Trophoblast cell (in vitro differentiated cells and primary cell): Measurements from ENCODE around the gene VAPB.

ENCODE experiments used
- DNase-seq, 2 donors: peaks; one replicate each; pipeline ENCODE4 v3.0.0-alpha.2; 2016
- H2AFZ ChIP-seq: 2 replicates; pipeline ENCODE4 v1.6.1; 2013; ENCODE audit warnings: low read length, moderate library complexity, mild to moderate bottlenecking; ENCODE audit not compliant: insufficient read depth, poor library complexity
- H2AK5ac ChIP-seq: 2 replicates; pipeline ENCODE4 v1.6.1; 2013; ENCODE audit warnings: mild to moderate bottlenecking, low read length
- H2BK120ac ChIP-seq: 2 replicates; pipeline ENCODE4 v1.6.1; 2013; ENCODE audit warnings: low read length, mild to moderate bottlenecking, moderate library complexity; ENCODE audit not compliant: insufficient read depth, poor library complexity
- H2BK12ac ChIP-seq: 2 replicates; pipeline ENCODE4 v1.6.1; 2013; ENCODE audit warnings: mild to moderate bottlenecking, low read length, moderate library complexity
- H2BK5ac ChIP-seq: 2 replicates; pipeline ENCODE4 v1.6.1; 2013; ENCODE audit warnings: low read length, low read depth, moderate library complexity, mild to moderate bottlenecking; ENCODE audit not compliant: poor library complexity
- H3K14ac ChIP-seq: 2 replicates; pipeline ENCODE4 v1.6.1; 2013; ENCODE audit warnings: mild to moderate bottlenecking, low read length
- H3K18ac ChIP-seq: 2 replicates; pipeline ENCODE4 v1.6.1; 2013; ENCODE audit warnings: mild to moderate bottlenecking, low read length
- H3K23ac ChIP-seq: 2 replicates; pipeline ENCODE4 v1.6.1; 2013; ENCODE audit warnings: low read length
- H3K27ac ChIP-seq: 2 replicates; pipeline ENCODE4 v1.5.1; 2013; ENCODE audit warnings: low read depth, mild to moderate bottlenecking, inconsistent platforms, low read length, moderate library complexity
- H3K27me3 ChIP-seq: 2 replicates; pipeline ENCODE4 v1.6.1; 2013; ENCODE audit warnings: inconsistent platforms, mild to moderate bottlenecking, low read length, moderate library complexity; ENCODE audit not compliant: insufficient read depth
- H3K36me3 ChIP-seq, 2 experiments: 1 replicate in 1 of 2; 2 replicates in 1 of 2; pipeline ENCODE4 v1.6.1; 2013; ENCODE audit warnings: low read length in 2 of 2, mild to moderate bottlenecking in 2 of 2, moderate library complexity in 1 of 2; ENCODE audit not compliant: insufficient read depth in 2 of 2, control insufficient read depth in 1 of 2
- H3K4ac ChIP-seq: 2 replicates; pipeline ENCODE4 v1.6.1; 2013; ENCODE audit warnings: low read depth, mild to moderate bottlenecking, low read length, moderate library complexity
- H3K4me1 ChIP-seq, 2 experiments: 1 replicate in 1 of 2; 2 replicates in 1 of 2; pipeline ENCODE4 v1.6.1; 2013; ENCODE audit warnings: low read length in 2 of 2, mild to moderate bottlenecking in 2 of 2, moderate library complexity in 1 of 2; ENCODE audit not compliant: insufficient read depth in 2 of 2, control insufficient read depth in 1 of 2
- H3K4me2 ChIP-seq: 2 replicates; pipeline ENCODE4 v1.6.1; 2013; ENCODE audit warnings: inconsistent platforms, mild to moderate bottlenecking, low read length, moderate library complexity
- H3K4me3 ChIP-seq: 2 replicates; pipeline ENCODE4 v1.5.1; 2013; ENCODE audit warnings: mild to moderate bottlenecking, low read depth, low read length, inconsistent platforms
- H3K79me1 ChIP-seq: one replicate; pipeline ENCODE4 v1.6.1; 2013; ENCODE audit warnings: low read length
- H3K79me2 ChIP-seq: 2 replicates; pipeline ENCODE4 v1.6.1; 2013; ENCODE audit warnings: low read length, mild to moderate bottlenecking; ENCODE audit not compliant: control insufficient read depth, insufficient read depth, poor library complexity
- H3K9ac ChIP-seq: 2 replicates; pipeline ENCODE4 v1.6.1; 2013; ENCODE audit warnings: mild to moderate bottlenecking, low read length
- H3K9me3 ChIP-seq: 2 replicates; pipeline ENCODE4 v1.6.1; 2013; ENCODE audit warnings: low read depth, mild to moderate bottlenecking, control low read depth, inconsistent platforms, low read length; ENCODE audit not compliant: insufficient read depth
- H4K12ac ChIP-seq: 2 replicates; pipeline ENCODE4 v1.6.1; 2013; ENCODE audit warnings: low read depth, mild to moderate bottlenecking, low read length, moderate library complexity
- H4K8ac ChIP-seq: 2 replicates; pipeline ENCODE4 v1.6.1; 2013; ENCODE audit warnings: low read depth, mild to moderate bottlenecking, low read length, moderate library complexity
- H4K91ac ChIP-seq: one replicate; pipeline ENCODE4 v1.6.1; 2013; ENCODE audit warnings: low read depth, mild to moderate bottlenecking, low read length, moderate library complexity
- WGBS: extraction: QIAGEN DNeasy Blood & Tissue Kit; methylation state at CpG from one replicate; pipeline ENCODE4 v1.1.7; 2013; ENCODE audit warnings: missing lambda C conversion rate; ENCODE audit not compliant: insufficient read length, insufficient coverage; ENCODE audit errors: extremely low coverage; 5-methylcytosine and 5-hydroxymethylcytosine counted together

The VAPB gene

DNA sequence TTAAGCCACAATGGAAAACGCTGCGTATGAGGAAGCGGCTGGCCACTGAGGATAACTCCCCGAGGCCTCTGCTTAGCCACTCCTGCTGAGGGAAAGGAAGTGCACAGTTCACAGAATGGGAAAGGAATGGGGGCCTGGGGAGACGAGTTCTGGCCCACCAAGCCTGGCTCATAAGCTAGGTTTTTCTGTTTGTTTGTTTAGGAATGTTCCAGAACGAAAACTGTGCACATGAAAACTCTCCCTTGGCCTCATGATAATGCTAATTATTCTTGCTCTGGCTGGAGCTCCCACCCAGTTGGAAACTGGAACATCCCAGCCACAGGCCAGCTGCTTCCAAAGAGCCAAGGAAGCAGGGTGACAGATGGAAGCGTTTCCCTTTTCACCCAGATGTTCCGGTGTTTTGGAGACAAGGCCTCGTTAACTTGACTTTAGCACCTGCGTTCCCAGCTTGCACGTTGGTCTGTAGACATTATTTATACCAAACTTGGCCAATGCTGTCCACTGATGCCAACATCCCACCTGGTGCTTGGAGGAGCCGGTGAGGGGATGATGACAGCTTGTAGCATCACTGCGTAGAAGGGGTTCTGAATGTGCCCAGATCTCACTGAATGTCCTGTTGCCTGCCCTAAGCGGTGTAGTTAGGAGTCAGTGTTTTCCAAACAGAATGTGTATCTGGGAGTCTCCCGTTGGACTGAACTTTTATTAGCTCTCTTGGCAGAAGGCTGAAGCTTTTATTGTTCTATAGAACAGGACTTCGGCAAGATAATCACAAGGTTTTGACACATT lies 91.7 kb downstream of the VAPB start:
- Histone ChIP-seq H3K79me1 (no peaks in the 10 kb centered on the region), H2AFZ (no peak overlapping the region), H3K27ac (no peak overlapping the region), H2BK12ac (no peak overlapping the region), H3K79me2 (no peaks in the 10 kb centered on the region), H3K14ac (no peak overlapping the region), H4K12ac (no peak overlapping the region), H2BK5ac (no peak overlapping the region), H4K91ac (no peak overlapping the region), H3K4ac (no peak overlapping the region), H3K36me3 (no peaks in the 10 kb centered on the region), H3K18ac (no peak overlapping the region), H3K23ac (no peak overlapping the region), H3K9me3 (peaks cover 5% of the 10 kb centered on the region), H3K27me3 (no peaks in the 10 kb centered on the region), H3K4me3 (no peak overlapping the region), H2BK120ac (no peak overlapping the region), H2AK5ac (no peak overlapping the region), H3K4me2 (no peak overlapping the region), H4K8ac (no peak overlapping the region), H3K9ac (no peak overlapping the region), H3K4me1 (peaks cover 0 to 2% of the 10 kb centered on the region in 2 experiments)
- no peak for DNase-seq
- WGBS = no CpG with 5 or more reads among the region's 16 CpGs

DNA sequence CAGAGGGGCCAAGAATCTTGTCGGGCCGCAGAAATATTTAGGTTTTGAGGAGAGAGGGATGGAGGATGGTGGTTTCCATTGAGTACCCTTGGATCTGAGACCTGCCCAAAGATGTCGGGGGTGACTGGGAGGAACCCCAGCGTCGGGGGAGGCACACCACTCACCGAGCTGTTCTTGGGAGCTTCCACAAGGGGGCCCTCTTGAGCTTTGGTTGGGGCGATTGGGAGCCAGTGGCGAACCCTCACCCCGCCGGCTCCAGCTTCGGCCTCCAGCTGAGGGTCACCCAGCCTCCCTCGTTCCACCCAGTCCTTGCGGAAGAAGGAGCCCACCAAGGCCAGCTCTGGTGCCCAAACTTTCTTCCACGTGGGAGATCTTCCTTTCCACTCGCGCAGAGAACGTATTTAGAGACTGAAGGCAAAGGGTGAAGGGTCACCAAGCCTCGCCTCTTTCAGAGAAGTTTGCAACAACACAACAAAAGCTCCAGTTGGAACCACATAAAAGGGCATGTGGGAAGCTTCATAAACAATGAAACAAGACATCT lies 92.5 kb downstream of the VAPB start:
- no peak overlapping the region for H2BK120ac ChIP-seq
- H3K9ac ChIP-seq = no peak overlapping the region
- no peak overlapping the region for H2BK5ac ChIP-seq
- no peak overlapping the region for H2BK12ac ChIP-seq
- peak overlapping the region; percentile 43 for H3K4me2 ChIP-seq
- H4K12ac ChIP-seq = no peak overlapping the region
- DNase-seq = peak in 1 of 2 donors; percentile 15
- H3K4me3 ChIP-seq = no peak overlapping the region
- no CpG with 5 or more reads among the region's 18 CpGs for WGBS
- H3K4ac ChIP-seq = no peak overlapping the region
- H3K14ac ChIP-seq = no peak overlapping the region
- H3K79me1 ChIP-seq = no peaks in the 10 kb centered on the region
- no peaks in the 10 kb centered on the region for H3K79me2 ChIP-seq
- H2AK5ac ChIP-seq = no peak overlapping the region
- peaks cover 5% of the 10 kb centered on the region for H3K9me3 ChIP-seq
- peaks cover 0 to 2% of the 10 kb centered on the region in 2 experiments for H3K4me1 ChIP-seq
- H4K8ac ChIP-seq = peak overlapping the region; percentile 83
- H4K91ac ChIP-seq = no peak overlapping the region
- no peak overlapping the region for H3K18ac ChIP-seq
- no peaks in the 10 kb centered on the region for H3K36me3 ChIP-seq
- H3K27me3 ChIP-seq = no peaks in the 10 kb centered on the region
- H2AFZ ChIP-seq = no peak overlapping the region
- no peak overlapping the region for H3K27ac ChIP-seq
- no peak overlapping the region for H3K23ac ChIP-seq

DNA sequence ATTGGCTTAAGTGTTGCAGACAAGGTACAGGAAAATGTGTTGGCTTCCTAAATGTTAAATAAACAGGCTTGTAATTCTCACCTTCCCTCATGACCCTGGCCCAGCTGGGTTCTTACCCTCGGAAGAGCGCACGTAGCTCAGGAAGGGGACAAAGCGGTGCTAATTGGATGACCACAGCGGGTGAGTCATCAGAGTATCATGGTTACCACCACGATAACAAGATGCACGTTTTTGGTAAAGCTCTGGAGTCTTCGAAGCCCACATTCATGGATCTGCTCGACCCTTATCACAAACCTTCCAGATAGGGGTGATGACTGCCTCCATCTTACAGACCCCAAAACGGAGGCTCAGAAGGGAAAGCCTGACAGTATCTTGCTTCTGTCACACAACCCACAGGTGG lies 93.4 kb downstream of the VAPB start:
- Histone ChIP-seq H3K36me3 (no peaks in the 10 kb centered on the region), H3K4ac (no peak overlapping the region), H3K9me3 (peaks cover 5% of the 10 kb centered on the region), H3K27me3 (no peaks in the 10 kb centered on the region), H3K4me3 (no peak overlapping the region), H4K91ac (no peak overlapping the region), H3K4me2 (no peak overlapping the region), H2BK120ac (no peak overlapping the region), H2BK5ac (no peak overlapping the region), H3K79me2 (no peaks in the 10 kb centered on the region), H2BK12ac (no peak overlapping the region), H3K23ac (no peak overlapping the region), H2AFZ (no peak overlapping the region), H3K27ac (no peak overlapping the region), H3K4me1 (peaks cover 0 to 2% of the 10 kb centered on the region in 2 experiments), H3K9ac (no peak overlapping the region), H2AK5ac (no peak overlapping the region), H3K18ac (no peak overlapping the region), H4K12ac (no peak overlapping the region), H3K14ac (no peak overlapping the region), H4K8ac (no peak overlapping the region), H3K79me1 (no peaks in the 10 kb centered on the region)
- WGBS = no CpG with 5 or more reads among the region's 10 CpGs
- no peak for DNase-seq

DNA sequence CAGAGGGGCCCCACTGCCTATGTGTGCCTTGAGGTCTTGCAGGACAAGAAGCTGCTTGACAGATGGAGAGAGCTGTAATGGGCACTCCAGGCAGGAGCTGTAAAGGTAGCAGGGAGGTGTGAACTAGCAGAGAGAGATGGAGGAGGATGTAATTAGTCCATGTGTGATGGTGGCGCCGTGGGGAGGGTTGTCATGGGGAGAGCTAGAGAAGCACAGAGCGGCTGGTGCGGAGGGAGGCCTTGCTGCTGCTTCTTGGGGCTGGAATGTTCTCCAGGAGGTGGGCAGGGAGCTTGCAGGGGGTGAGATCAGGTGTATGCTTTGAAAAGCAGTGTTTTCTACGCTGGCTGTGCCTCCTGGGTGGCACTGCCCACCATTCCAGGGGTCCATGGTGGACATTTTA lies 94.0 kb downstream of the VAPB start:
- no peak overlapping the region for H4K91ac ChIP-seq
- H3K14ac ChIP-seq = no peak overlapping the region
- H2BK12ac ChIP-seq = no peak overlapping the region
- H4K8ac ChIP-seq = no peak overlapping the region
- no peak overlapping the region for H2AK5ac ChIP-seq
- H3K27me3 ChIP-seq = no peaks in the 10 kb centered on the region
- H3K27ac ChIP-seq = no peak overlapping the region
- H3K79me2 ChIP-seq = no peaks in the 10 kb centered on the region
- no peaks in the 10 kb centered on the region for H3K36me3 ChIP-seq
- no peak overlapping the region for H2BK5ac ChIP-seq
- no peak overlapping the region for H2BK120ac ChIP-seq
- H3K18ac ChIP-seq = no peak overlapping the region
- no peaks in the 10 kb centered on the region for H3K79me1 ChIP-seq
- no CpG with 5 or more reads among the region's 5 CpGs for WGBS
- H4K12ac ChIP-seq = no peak overlapping the region
- H3K4me1 ChIP-seq = peaks cover 0 to 2% of the 10 kb centered on the region in 2 experiments
- DNase-seq = no peak
- H3K9me3 ChIP-seq = peaks cover 5% of the 10 kb centered on the region
- no peak overlapping the region for H2AFZ ChIP-seq
- H3K23ac ChIP-seq = no peak overlapping the region
- H3K4ac ChIP-seq = no peak overlapping the region
- H3K4me3 ChIP-seq = no peak overlapping the region
- no peak overlapping the region for H3K9ac ChIP-seq
- H3K4me2 ChIP-seq = no peak overlapping the region
